CD4-positive, alpha-beta T cell treated with Interleukin-17A for 4 hours (primary cell): Measurements from ENCODE around the gene REC114.
A peak's percentile ranks its signal among the peaks of the same experiment; 100 is the strongest.
"Not testable (repeated sequence)": the region's sequence is repeated elsewhere in the genome, so short reads cannot be mapped to it uniquely, and the experiment has no call there.

Experiments used
- DNase-seq: peaks from one replicate; pipeline ENCODE4 v3.0.0-alpha.2; 2020; ENCODE audit warnings: mixed read lengths

REC114 gene, protein sequence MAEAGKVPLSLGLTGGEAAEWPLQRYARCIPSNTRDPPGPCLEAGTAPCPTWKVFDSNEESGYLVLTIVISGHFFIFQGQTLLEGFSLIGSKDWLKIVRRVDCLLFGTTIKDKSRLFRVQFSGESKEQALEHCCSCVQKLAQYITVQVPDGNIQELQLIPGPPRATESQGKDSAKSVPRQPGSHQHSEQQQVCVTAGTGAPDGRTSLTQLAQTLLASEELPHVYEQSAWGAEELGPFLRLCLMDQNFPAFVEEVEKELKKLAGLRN

DNA sequence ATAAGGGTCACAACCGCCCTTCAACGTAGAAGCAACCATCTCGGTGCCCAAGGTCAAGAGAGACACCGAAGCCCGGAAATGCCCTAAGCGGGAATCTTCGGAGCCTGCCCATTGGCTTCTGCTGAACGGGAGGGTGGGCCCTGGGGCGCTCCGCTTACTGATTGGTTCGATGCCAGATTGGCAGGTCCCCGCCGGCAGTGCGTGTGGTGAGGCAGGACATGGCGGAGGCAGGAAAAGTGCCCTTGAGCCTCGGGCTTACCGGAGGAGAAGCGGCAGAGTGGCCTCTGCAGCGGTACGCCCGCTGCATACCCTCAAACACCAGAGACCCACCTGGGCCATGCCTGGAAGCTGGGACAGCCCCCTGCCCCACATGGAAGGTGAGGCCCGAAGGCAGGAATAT, at the start of gene REC114:
TSS of gene REC114 (plus strand) at position 197 of the 400 bp plus-strand sequence. CDS start at position 219, 22 bp downstream.
- DNase-seq, result no peak

DNA sequence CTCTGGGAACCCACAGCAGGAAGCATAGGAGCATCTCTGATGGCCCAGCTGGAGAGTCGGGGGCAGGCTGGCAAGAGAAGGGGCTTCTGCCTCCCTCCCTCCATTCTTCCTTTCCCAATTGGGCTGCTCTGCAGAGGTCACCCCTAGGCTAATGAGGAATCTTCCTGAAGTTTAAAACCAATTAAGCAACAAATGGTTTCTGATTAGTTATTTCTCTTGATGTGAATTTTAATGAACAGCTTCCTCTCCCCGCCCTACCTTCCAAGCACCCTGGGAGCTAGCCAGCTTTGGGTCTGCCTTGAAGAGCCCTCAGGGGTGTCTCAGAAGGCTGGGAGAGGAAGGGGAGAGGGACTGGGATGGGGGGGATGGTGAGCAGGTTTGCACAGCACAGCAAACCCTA, 49.6 kb upstream of the REC114 start:
- no peak for DNase-seq

DNA sequence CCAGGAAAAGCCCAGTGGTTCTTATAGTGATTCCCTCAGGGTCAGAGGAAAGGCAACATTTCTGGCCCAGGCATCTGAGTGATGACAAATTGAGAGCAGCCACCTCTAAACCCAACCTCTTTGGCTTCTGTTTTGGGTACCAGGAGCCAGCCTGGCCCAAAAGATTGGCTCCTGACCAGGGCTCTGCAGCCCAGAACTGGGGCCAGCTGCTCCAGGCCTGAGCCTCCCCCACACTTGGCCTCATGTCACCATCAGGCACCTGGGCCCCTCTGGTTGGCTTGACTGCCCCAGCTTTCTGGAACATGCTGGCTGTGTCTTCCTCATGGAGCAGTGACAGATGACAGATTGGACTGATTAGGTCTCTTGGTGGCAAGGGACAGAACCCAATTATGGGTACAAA, 48.2 kb upstream of the REC114 start:
- no peak for DNase-seq

DNA sequence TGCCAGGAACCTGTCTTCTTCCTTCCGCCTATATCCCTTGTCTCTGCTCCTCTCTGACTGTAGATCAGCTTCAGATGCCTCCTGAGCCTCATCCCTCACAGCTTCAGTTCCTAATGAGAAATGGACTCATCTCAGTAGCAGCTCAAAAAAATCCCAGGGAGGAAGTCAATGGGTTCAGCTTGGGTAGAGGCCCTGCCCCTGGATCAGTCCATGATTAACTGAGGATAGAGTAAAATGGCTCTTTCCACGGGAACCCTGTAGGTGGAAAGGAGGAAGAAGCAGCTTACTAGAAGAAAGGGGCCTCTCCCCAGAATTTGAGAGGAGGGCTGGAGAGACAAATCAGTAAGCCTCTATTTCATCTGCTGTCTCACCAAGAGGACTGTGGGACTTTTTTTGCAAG, 47.3 kb upstream of the REC114 start:
- no peak for DNase-seq

DNA sequence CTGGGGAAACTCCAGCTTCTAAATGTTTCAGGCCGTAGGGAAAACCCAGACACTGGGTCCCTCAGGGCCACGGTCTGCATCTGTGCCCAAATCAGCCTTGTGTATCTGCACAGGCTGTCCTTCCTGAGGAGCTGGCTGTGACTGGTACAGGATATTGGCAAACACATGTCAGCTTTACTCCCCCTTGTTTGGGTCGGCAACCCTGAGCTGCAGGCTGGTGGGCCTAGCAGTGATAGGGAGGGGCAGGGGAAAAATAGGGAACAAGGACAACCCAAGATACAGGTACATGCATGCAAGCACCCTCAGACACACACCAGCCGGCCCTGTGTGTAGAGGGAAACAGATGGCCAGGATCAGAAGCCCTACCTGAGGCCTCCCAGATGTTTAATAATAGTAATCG, 45.5 kb upstream of the REC114 start:
- no peak for DNase-seq

DNA sequence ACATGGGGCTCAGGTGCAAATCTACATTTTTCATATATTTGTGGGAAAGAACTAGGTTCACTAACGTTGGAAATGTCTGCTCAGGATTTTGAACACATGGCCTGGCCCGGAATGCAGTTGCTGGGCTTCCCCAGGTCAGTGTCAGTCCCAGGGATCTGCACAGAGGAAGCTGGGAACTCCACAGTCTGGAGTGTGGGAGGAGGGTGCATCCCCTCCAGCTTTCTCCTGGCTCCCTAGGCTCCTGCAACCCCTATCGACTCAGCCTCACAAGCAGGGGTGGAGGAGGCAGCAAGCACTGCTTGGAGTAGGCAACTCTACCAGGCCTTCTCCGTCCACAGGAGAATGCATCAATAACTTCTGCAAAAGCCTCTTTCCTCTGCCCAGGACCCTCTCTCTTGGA, 44.1 kb upstream of the REC114 start:
- DNase-seq, result no peak

DNA sequence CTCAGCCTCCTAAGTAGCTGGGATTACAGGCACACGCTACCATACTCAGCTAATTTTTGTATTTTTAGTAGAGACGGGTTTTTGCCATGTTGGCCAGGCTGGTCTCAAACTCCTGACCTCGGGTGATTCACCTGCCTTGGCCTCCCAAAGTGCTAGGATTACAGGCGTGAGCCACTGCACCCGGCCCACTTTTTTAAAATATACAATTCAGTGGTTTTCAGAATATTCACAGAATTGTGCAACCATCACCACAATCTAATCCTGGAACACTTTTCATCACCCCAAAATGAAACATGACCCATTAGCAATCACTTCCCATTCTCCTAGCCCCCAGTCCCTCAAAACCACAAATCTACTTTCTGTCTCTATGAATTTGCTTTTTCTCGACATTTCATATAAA, 42.7 kb upstream of the REC114 start:
- DNase-seq, result not testable (repeated sequence)

DNA sequence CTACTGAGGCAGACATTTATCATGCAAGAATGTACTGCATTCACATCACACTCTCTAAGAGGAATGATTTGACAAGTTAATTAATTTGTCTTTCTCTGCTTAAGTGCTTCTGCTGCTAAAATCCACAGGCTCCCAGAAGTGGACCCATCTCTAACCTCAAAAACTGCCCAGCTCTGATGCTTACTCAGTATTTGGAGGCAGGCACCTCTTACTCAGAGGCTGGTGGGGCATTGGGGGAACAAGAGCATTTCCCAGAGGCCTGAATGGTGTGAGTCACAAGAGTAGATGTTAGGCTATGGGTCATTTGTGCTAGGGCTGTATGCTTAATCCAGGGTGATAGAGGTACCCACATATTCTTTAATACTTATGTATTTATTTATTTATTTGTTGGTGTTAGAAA, 39.8 kb upstream of the REC114 start:
- no peak for DNase-seq

DNA sequence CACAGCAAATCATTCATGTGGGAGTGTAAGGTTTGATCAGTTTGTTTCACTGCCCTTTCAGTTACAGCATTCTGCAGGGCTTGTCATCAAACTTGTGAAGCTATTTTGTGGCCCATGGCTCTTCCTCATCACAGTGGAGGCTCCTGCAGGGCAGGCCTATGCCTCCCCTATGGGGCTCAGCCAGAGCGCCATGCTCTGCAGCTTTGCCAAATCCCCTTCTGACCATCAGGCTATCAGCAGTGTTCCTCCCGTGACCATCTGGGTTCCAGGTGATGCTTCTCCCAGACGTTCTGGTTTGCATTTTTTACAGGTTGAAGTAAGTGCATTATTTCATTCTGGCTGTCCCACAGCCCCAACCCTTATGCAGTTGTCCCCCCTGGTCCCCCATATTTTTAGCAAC, 28.1 kb upstream of the REC114 start:
- no peak for DNase-seq

DNA sequence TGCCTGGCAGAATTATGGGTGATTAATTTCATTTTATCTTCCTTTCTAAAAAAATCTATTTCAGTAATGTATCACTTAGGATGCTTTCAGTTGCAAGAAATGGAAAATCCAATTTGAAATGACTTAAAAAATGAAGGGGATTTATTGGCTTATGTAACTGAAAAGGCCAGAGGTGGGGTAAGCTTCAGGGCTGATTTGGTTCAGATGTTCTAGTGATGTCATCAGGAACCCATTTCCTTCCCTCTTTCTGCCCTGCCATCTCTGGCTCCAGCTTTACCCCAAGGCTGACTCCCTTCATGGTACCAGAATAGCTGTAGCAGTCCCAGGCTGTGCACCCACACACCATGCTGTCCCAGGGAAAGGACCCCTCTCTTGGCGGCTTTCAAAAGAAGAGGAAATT, 18.5 kb upstream of the REC114 start:
- no peak for DNase-seq

DNA sequence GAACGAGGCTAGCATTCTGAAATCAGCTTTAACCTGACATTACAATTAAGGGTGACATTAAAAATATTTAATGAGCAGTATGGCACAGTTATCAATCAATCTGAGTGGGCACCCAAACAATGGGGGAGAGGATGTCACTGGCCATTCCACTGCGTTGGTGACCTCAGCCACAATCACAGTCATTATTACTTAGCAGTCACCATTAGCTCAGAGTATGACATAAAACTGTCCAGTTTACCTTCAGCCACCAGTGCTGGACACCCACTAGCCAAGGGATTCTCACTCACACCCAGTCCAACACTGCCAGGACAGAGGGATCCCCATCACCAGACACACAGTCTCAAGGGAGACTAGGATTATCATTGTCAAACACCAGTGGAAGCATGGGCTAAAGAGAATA, 17.5 kb upstream of the REC114 start:
- DNase-seq, result no peak

DNA sequence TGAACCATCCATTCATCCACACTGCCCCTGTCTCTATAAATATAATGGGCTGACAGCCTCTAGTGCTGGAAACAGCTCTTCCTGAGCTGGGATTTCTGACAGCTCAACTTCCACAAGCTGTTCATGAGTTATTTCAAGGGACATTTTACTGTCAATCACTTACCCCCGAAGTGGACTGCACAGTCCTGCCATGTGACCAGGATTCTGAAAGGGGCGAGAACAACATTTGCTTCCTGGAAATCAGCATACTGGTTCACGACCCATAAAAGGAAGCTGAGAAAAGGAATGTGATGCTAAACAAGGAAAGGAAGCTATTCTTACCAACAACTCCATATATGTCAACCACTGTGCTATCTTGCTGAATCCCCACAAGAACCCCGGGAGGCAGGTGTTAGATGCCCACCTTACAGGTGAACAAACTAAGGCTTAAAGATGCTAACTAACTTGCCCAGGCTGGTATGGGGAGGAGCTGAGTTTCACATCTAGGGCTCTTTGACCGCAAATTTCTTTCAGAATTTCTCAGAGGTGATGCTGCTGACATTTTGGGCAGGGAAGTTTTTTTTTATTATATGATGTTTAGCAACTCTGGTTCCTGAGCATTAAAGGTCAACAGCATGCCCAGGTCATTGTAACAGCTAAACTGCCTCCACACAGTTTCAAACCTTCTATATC, 16.5 kb upstream of the REC114 start:
- DNase-seq, result no peak

DNA sequence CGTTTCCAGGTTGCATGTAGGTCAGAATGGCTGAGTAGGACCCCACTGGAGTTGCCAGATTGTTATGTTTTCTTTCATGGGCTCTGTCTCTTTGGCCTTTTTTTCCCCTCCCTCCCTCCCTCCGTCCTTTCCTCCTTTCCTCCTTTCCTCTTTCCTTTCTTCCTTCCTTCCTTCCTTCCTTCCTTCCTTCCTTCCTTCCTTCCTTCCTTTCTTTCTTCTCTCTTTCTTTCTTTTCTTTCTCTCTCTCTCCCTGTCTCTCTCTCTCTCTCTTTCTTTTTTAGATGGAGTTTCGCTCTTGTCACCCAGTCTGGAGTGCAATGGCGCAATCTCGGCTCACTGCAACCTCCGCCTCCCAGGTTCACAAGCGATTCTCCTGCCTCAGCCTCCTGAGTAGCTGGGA, 11.6 kb upstream of the REC114 start:
- DNase-seq, result not testable (repeated sequence)

DNA sequence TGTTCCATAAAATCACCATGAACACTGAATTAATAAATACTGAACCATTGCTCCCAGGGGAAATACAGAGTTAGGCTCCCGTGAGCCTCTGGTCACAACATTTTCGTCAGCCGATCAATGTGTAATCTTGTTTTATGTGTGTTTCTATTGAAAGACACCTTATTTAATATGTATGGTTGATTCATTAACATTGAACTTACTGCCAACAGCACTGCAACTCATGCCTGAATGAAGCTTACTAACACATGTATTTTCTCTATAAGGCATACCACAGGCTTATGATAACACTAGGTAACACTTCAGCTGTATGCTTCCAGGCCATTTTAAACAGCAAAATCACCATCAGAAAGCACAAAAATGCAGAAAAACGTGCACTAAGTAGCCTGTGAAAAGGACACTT, 9.1 kb upstream of the REC114 start:
- no peak for DNase-seq

DNA sequence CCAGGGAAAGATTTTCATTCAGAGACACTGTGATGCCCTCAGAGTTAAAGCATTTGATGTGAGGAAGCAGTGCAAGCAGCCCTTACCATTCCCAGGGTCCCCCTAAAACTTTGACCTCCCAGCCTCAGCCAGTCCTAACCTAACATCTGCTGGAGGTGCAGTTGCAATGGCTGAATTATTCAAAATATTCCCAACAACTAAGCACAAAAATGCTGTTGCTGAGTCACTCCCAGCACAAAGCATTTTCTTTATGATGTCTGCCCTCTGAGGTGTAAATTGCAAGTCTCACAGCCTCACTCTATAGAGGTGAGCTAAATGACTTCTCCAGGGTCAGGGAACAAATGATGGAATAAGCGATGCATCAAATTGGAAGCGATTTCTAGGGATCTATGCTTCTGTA, 6.4 kb upstream of the REC114 start:
- no peak for DNase-seq

DNA sequence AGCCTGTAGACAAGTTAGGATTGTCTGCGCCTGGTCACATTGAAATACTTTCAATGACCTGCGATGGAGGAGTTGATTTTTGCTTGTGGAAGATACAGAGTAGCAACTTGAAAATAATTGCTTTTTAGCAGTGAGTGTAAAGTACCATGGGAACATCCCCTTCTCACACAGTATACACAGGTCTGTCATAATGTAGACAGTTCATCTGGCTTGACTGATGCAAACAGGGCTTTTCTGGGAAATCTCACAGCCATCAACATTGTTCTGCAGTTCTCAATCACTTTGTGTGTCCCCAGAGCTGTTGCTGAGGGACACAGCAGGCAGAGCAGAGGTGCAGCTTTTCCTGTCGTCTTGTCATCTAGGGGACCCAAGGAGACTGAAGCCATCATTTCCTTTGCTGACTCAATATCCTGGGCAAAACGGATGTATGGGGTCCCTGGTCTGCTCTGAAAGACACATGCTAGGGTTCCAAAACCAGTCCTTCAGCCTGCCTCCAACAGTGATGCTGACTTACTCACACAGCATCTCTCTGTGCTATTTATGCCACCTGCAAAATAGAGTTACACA, 5.3 kb upstream of the REC114 start:
- DNase-seq, result no peak

DNA sequence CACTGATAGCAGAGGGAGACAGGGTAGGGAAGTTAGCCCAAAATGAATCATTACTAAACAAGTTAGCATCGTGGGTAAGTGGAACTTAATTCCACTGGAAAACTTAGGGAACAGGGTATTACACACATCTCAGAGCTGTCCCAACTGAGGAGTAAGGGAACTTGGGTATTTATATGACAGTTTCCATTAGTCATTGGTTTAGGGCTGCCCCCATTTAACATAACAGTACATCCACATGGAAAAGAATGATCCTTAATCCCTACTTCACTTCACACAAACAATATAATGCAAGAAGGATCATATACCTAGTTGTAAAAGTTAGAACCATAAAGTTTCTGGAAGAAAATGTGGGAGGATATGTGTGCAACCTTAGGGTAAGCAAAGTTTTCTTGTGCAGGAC, 4.3 kb upstream of the REC114 start:
- DNase-seq, result no peak

DNA sequence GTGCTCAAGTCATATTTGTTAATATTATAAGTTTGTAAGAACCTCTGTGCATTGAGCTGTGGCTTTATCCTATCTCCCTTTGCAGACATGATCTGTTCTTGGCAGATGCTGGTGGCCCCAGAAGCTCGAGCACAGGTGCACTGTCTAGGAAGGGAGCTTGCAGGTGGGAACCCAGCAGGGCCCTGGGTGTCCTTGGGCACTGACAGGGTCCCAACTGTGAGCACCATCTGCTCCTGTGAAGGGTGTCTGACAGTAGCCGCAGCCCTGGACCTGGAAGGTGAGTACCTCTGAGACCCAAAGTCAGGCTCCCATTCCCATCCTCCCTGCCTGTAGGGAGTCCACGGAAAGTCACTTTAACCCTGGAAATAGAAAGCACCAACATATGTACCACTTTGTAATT, 2.4 kb upstream of the REC114 start:
- no peak for DNase-seq

DNA sequence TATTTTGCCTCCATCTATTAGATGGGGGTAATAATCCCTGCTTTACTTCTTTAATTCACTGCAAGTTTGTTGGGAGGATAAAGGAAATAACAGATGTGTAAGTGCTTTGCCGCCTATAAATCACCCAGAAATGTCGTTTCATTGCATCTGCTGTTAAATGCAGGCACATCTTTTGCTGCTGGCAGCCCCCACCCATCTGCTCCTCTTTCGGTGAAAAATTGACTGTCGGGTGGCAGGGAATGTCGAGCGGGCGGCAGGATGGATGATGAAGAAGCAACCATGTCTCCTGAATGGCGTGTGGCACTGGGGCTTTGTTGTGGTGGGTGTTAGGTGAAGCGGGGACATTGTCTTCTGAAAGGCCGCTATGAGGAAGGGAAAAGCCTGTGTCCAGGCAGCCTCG, 543 bp upstream of the REC114 start:
- DNase-seq, result no peak

DNA sequence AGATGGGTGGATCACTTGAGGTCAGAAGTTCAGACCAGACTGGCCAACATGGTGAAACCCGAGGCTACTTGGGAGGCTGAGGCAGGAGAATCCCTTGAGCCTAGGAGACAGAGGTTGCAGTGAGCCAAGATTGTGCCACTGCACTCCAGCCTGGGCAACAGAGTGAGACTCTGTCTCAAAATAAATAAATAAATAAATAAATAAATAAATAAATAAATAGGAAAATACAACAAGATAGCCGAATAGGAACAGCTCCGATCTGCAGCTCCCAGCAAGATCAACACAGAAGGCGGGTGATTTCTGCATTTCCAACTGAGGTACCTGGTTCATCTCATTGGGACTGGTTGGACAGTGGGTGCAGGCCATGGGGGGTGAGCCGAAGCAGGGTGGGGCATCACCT, 4.5 kb downstream of the REC114 start:
- DNase-seq, result not testable (repeated sequence)

DNA sequence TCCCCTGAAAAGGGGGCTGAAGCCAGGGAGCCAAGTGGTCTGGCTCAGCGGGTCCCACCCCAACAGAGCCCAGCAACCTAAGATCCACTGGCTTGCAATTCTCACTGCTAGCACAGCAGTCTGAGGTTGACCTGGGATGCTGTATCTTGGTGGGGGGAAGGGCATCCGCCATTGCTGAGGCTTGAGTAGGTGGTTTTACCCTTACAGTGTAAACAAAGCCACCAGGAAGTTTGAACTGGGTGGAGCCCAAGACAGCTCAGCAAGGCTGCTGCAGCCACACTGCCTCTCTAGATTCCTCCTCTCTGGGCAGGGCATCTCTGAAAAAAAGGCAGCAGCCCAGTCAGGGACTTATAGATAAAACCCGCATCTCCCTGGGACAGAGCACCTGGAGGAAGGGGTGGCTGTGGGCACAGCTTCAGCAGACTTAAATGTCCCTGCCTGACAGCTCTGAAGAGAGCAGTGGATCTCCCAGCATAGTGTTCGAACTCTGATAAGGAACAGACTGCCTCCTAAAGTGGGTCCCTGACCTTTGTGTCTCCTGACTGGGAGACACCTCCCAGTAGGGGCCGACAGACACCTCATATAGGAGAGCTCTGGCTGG, 5.3 kb downstream of the REC114 start:
- peak; percentile 6 for DNase-seq

DNA sequence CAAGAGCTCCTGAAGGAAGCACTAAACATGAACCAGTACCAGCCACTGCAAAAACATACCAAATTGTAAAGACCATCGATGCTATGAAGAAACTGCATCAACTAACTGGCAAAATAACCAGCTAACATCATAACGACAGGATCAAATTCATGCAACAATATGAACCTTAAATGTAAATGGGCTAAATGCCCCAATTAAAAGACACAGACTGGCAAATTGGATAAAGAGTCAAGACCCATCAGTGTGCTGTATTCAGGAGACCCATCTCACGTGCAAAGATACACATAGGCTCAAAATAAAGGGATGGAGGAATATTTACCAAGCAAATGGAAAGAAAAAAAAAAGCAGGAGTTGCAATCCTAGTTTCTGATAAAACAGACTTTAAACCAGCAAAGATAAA, 7.0 kb downstream of the REC114 start:
- DNase-seq, result not testable (repeated sequence)

DNA sequence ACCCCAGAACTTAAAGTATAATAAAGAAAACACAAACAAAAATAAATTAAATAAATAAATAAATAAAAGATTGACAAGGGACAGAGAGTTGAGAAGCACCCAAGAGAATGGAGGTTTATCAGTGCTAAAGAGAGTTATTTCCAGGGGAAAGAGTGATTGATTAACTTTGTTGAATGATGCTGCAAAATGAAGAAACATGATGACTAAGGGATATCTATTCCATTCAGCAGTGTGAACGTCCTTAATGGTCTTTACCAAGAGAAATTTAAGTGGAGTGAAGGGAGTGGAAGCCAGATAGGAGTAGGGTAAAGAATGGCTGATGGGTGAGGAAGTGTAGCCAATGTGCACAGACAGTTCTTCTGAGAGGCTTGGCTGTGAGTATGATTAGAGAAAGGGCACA, 11.1 kb downstream of the REC114 start:
- no peak for DNase-seq

DNA sequence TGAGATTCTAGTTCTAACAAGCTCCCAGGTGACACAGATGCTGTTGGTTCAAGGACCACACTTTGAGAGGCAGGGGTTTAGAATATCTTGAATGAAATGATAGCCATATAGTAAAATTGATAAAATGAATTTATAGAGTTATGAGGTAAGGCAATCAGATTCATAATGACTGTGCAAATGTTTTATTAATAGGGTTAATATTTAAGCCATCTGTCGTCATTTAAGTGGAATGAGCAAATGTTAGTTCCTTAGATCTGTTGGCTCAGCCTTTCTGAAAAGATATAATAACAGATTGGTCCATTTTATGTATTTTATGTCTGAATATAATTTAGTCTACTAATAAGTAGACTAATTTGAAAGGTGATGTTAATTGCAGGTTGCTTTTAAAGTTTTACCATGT, 12.9 kb downstream of the REC114 start:
- DNase-seq, result no peak
